ENCODE data around the gene GSG1. TPM values are rescaled to one million over a fixed set of nuclear protein-coding genes. Genes with fewer than 3 reads are reported as not detected.
"Not testable (repeated sequence)": the region's sequence is repeated elsewhere in the genome, so short reads cannot be mapped to it uniquely, and the experiment has no call there.

GSG1 gene
- polyA plus RNA-seq, 2 of the 4 experiments (the other 2 are of a cell fraction): 0.06 TPM; not detected in 1

DNA sequence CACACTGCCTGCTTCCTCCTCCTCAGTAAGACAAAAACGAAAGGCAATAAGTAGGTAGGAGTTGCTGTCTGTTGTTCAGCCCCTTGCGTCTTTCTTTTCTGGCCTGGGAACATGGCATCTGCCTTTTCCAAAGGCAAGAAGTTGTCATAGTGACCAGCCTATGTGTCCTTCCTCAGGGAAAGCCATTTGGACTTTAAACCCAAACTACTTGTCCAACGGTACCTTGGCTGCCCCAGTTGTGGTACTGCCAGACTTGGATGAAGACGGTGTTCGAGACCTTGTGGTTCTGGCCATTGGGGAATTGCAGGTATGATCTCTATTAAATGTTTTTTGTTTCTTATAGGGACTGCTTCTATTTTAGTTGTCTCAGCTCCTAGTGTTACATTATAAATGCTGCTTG, 40.8 kb downstream of the GSG1 start:
- ATAC-seq (no peak), FAIRE-seq (no peak), DNase-seq (ENCODE audit: low read depth in 1 of 2, low spot score in 1 of 2) (no peak)
- Histone ChIP-seq H3K4me2 (no peak overlapping the region), H3K4me1 (no peaks in the 10 kb centered on the region), H3K27ac (no peak overlapping the region), H3K4me3 (no peak overlapping the region), H3K9me3 (no peaks in the 10 kb centered on the region)
- POLR2A ChIA-PET: no interaction called here
- CTCF ChIA-PET: interaction anchor here (1.1 kb wide), 1 partner anchor 149 kb away, joined by 4 read pairs; no protein-coding TSS in a partner anchor
- WGBS (ENCODE audit: missing lambda C conversion rate): 87% methylated on average over 5 of the region's 5 CpGs
- TF ChIP-seq CBX8 (IDR thresholded peaks at IDR 0.05): no peak
- no peak for TF ChIP-seq FOSB (CRISPR knock-in tag; IDR thresholded peaks at IDR 0.05)
- no peak for TF ChIP-seq RFX5 (IDR thresholded peaks at IDR 0.05)
- TF ChIP-seq HMGXB4 (CRISPR knock-in tag; IDR thresholded peaks at IDR 0.05; ENCODE audit: borderline replicate concordance): no peak
- no peak for TF ChIP-seq RAD21 (conservative IDR thresholded peaks at IDR 0.05 in 1 of 2, IDR thresholded peaks at IDR 0.05 in 1 of 2)
- TF ChIP-seq ZNF302 (CRISPR knock-in tag; IDR thresholded peaks at IDR 0.05): no peak
- TF ChIP-seq GATA3 (IDR thresholded peaks at IDR 0.05; ENCODE audit: borderline replicate concordance): no peak
- no peak for TF ChIP-seq EP300 (IDR thresholded peaks at IDR 0.05)

- Histone ChIP-seq H3K4me2 (no peak overlapping the region), H3K27ac (no peak overlapping the region), H3K4me1 (no peaks in the 10 kb centered on the region), H3K4me3 (no peak overlapping the region), H3K9me3 (no peaks in the 10 kb centered on the region)
- ChIA-PET POLR2A (no interaction called here), CTCF (interaction anchor here (1.1 kb wide), 1 partner anchor 151 kb away, joined by 4 read pairs; no protein-coding TSS in a partner anchor)
- no peak for DNase-seq (ENCODE audit: low read depth in 1 of 2, low spot score in 1 of 2)
- TF ChIP-seq ZNF302 (CRISPR knock-in tag; IDR thresholded peaks at IDR 0.05) (no peak), FOXS1 (CRISPR knock-in tag; IDR thresholded peaks at IDR 0.05) (no peak), HMGXB4 (CRISPR knock-in tag; IDR thresholded peaks at IDR 0.05; ENCODE audit: borderline replicate concordance) (no peak)
- WGBS (ENCODE audit: missing lambda C conversion rate): 88% methylated on average over 5 of the region's 5 CpGs
- FAIRE-seq: no peak
- no peak for ATAC-seq
Measured at GRCh38 chr12:13061377-13061776, 42.1 kb downstream of the GSG1 start.

DNA sequence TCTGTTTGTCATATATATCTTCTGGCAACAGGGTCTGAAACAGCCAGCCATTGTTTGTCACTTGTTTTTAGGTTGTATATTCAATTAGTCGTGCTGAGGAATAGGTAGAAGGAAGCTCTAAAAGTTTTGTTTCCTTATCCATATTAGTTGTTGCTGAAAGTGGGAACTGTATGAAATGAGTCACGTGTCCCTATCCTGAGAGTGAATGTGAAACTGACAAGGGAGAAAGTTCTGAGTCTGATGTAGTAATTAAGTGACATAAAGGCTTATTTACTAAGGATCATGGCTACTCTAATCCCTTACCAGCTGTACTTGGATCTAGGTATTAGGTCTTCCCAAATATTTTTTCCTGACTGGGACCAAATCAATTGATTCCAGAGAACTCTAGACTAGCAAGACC, 42.9 kb downstream of the GSG1 start:
- ChIA-PET CTCF (interaction anchor here (0.7 to 1.1 kb wide), 2 partner anchors 15 to 152 kb away, joined by 3 to 4 read pairs; no protein-coding TSS in a partner anchor), POLR2A (no interaction called here)
- DNase-seq (ENCODE audit: low read depth in 1 of 2, low spot score in 1 of 2) (no peak), FAIRE-seq (no peak), ATAC-seq (no peak)
- no peak overlapping the region for H3K4me3 ChIP-seq
- no peaks in the 10 kb centered on the region for H3K4me1 ChIP-seq
- no peak for TF ChIP-seq POLR2A (IDR thresholded peaks at IDR 0.05; ENCODE audit: low read length)
- no peak for TF ChIP-seq CHD2 (IDR thresholded peaks at IDR 0.05; ENCODE audit: low read length, partially characterized antibody)
- TF ChIP-seq MAFK (IDR thresholded peaks at IDR 0.05; ENCODE audit: partially characterized antibody): no peak
- no peak overlapping the region for H3K4me2 ChIP-seq
- WGBS (ENCODE audit: missing lambda C conversion rate): 67% methylated on average over 2 of the region's 2 CpGs
- H3K9me3 ChIP-seq: no peaks in the 10 kb centered on the region
- H3K27ac ChIP-seq: no peak overlapping the region

GRCh38 chr12:13053617-13054016, 49.9 kb downstream of the GSG1 start:
- POLR2A ChIA-PET; H3K4me2 ChIP-seq; H3K9me3 ChIP-seq; FAIRE-seq; H3K4me1 ChIP-seq; ATAC-seq; H3K4me3 ChIP-seq; DNase-seq (ENCODE audit: low read depth in 1 of 2, low spot score in 1 of 2); H3K27ac ChIP-seq: not testable (repeated sequence)
- CTCF ChIA-PET: interaction anchor here (1.5 kb wide), 1 partner anchor 12 kb away, joined by 3 read pairs; no protein-coding TSS in a partner anchor
- 77% methylated on average over 6 of the region's 6 CpGs for WGBS (ENCODE audit: missing lambda C conversion rate)

DNA sequence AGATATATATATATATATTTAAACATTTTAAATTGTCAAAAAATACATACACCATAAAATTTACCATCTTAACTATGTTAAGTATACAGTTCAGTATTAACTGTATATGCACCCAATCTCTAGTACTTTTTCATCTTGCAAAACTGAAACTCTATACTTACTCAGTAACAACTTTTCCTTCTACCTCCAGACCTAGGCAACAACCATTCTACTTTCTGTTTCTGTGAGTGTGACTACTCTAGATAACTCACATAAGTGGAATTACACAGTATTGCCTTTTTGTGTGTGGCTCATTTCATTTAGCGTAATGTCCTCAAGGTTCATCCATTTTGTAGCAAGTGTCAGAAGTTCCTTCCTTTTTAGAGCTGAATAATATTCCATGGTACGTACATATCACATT, 51.0 kb downstream of the GSG1 start:
- no peak overlapping the region for H3K4me3 ChIP-seq
- H3K4me1 ChIP-seq: no peaks in the 10 kb centered on the region
- H3K4me2 ChIP-seq: no peak overlapping the region
- WGBS (ENCODE audit: missing lambda C conversion rate): 48% methylated on average over 2 of the region's 2 CpGs
- H3K27ac ChIP-seq: no peak overlapping the region
- ChIA-PET POLR2A (no interaction called here), CTCF (interaction anchor here (1.4 to 1.8 kb wide), 4 partner anchors 23 to 226 kb away, joined by 3 to 6 read pairs (median 4); no protein-coding TSS in a partner anchor)
- no peak for DNase-seq (ENCODE audit: low read depth in 1 of 2, low spot score in 1 of 2)
- no peak for ATAC-seq
- no peaks in the 10 kb centered on the region for H3K9me3 ChIP-seq
- no peak for FAIRE-seq
- no peak for TF ChIP-seq CBX2 (IDR thresholded peaks at IDR 0.05; ENCODE audit: borderline replicate concordance, low read depth)
- no peak for TF ChIP-seq ATOH8 (CRISPR knock-in tag; IDR thresholded peaks at IDR 0.05; ENCODE audit: low read depth)
- no peak for TF ChIP-seq FOSL2 (IDR thresholded peaks at IDR 0.05)
- TF ChIP-seq FOSL2 (CRISPR knock-in tag; IDR thresholded peaks at IDR 0.05): no peak
- TF ChIP-seq ZSCAN20 (CRISPR knock-in tag; IDR thresholded peaks at IDR 0.05): no peak
- TF ChIP-seq EHF (CRISPR knock-in tag; IDR thresholded peaks at IDR 0.05): no peak
- TF ChIP-seq RCOR1 (IDR thresholded peaks at IDR 0.05; ENCODE audit: low read depth, low read length): no peak
- TF ChIP-seq BCL3 (IDR thresholded peaks at IDR 0.05): no peak
- no peak for TF ChIP-seq RNF2 (IDR thresholded peaks at IDR 0.05; ENCODE audit: borderline replicate concordance, low read depth)
- no peak for TF ChIP-seq USF2 (IDR thresholded peaks at IDR 0.05)
